ENCODE data around the gene KIAA1755. TPM values are rescaled to one million over a fixed set of nuclear protein-coding genes. Genes with fewer than 3 reads are reported as not detected.

The KIAA1755 gene
- total RNA-seq, 1 donor from 2014 or later: not detected

- Histone ChIP-seq H3K36me3 (ENCODE audit: control insufficient read depth, insufficient read depth, low read length) (no peaks in the 10 kb centered on the region), H3K27me3 (ENCODE audit: control insufficient read depth, insufficient read depth, low read length) (no peaks in the 10 kb centered on the region), H3K4me3 (ENCODE audit: low read depth, low read length) (no peak overlapping the region)
- DNase-seq (ENCODE audit: low read depth) (peak; percentile 68), FAIRE-seq (peak; percentile 72)
- no peak for TF ChIP-seq CTCF (IDR thresholded peaks at IDR 0.05; ENCODE audit: insufficient read depth, low read length, severe bottlenecking)
Observed at GRCh38 chr20:38198238-38198861, 62.2 kb downstream of the KIAA1755 start.

DNA sequence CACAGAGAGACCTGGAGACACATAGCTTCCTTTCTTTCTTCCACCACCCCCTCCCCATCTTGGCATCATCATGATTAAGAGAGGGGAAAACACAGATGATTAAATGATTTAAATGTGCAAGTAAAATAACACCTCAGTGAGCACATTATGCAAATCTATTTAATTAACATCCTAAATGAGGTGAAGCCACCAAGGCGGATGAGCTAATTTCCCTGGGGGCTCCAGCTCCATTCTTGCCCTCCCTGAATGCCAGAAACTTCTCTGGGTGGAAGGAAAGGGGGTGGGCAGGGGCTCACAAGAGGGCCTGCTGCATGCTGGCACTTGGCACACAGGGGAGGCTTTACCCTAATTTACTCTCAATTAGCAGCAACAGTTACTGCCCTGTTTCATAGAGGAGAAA lies 62.9 kb downstream of the KIAA1755 start:
- FAIRE-seq (no peak), DNase-seq (ENCODE audit: low read depth) (no peak)
- no peaks in the 10 kb centered on the region for H3K27me3 ChIP-seq (ENCODE audit: control insufficient read depth, insufficient read depth, low read length)
- H3K36me3 ChIP-seq (ENCODE audit: control insufficient read depth, insufficient read depth, low read length): no peaks in the 10 kb centered on the region
- no peak for TF ChIP-seq CTCF (IDR thresholded peaks at IDR 0.05; ENCODE audit: insufficient read depth, low read length, severe bottlenecking)
- no peak overlapping the region for H3K4me3 ChIP-seq (ENCODE audit: low read depth, low read length)

- no peak for TF ChIP-seq CTCF (IDR thresholded peaks at IDR 0.05; ENCODE audit: insufficient read depth, low read length, severe bottlenecking)
- FAIRE-seq: no peak
- Histone ChIP-seq H3K4me3 (ENCODE audit: low read depth, low read length) (no peak overlapping the region), H3K36me3 (ENCODE audit: control insufficient read depth, insufficient read depth, low read length) (no peaks in the 10 kb centered on the region), H3K27me3 (ENCODE audit: control insufficient read depth, insufficient read depth, low read length) (no peaks in the 10 kb centered on the region)
- no peak for DNase-seq (ENCODE audit: low read depth)
Observed at GRCh38 chr20:38197217-38197616, 63.3 kb downstream of the KIAA1755 start.

DNA sequence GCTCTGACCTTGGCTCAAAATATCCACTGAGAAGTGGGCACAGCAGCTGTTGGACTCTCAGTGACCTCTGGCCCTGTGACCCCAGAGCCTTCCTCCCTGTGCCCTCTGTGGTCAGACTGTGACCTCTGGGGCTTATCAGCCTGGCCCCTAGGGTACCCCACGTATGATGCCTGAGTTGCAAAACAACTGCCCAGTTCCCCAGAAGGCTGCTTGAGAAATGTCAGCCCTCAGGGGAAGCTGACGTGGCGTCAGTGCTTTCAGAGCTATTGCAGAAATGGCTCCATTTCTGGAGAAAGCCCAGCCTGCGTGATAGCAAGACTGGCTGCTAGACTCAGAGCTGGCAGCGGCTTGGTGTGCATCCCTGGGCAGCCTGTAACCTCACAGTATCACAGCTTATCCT lies 63.9 kb downstream of the KIAA1755 start:
- DNase-seq (ENCODE audit: low read depth) (peak; percentile 48), FAIRE-seq (no peak)
- Histone ChIP-seq H3K4me3 (ENCODE audit: low read depth, low read length) (no peak overlapping the region), H3K27me3 (ENCODE audit: control insufficient read depth, insufficient read depth, low read length) (no peaks in the 10 kb centered on the region), H3K36me3 (ENCODE audit: control insufficient read depth, insufficient read depth, low read length) (no peaks in the 10 kb centered on the region)
- TF ChIP-seq CTCF (IDR thresholded peaks at IDR 0.05; ENCODE audit: insufficient read depth, low read length, severe bottlenecking): no peak

GRCh38 chr20:38196076-38196475 lies 64.5 kb downstream of the KIAA1755 start:
- FAIRE-seq: no peak
- no peaks in the 10 kb centered on the region for H3K27me3 ChIP-seq (ENCODE audit: control insufficient read depth, insufficient read depth, low read length)
- DNase-seq (ENCODE audit: low read depth): no peak
- TF ChIP-seq CTCF (IDR thresholded peaks at IDR 0.05; ENCODE audit: insufficient read depth, low read length, severe bottlenecking): no peak
- H3K4me3 ChIP-seq (ENCODE audit: low read depth, low read length): no peak overlapping the region
- H3K36me3 ChIP-seq (ENCODE audit: control insufficient read depth, insufficient read depth, low read length): no peaks in the 10 kb centered on the region

GRCh38 chr20:38195521-38195920 lies 65.0 kb downstream of the KIAA1755 start:
- Histone ChIP-seq H3K4me3 (ENCODE audit: low read depth, low read length) (no peak overlapping the region), H3K27me3 (ENCODE audit: control insufficient read depth, insufficient read depth, low read length) (no peaks in the 10 kb centered on the region), H3K36me3 (ENCODE audit: control insufficient read depth, insufficient read depth, low read length) (no peaks in the 10 kb centered on the region)
- DNase-seq (ENCODE audit: low read depth) (no peak), FAIRE-seq (no peak)
- no peak for TF ChIP-seq CTCF (IDR thresholded peaks at IDR 0.05; ENCODE audit: insufficient read depth, low read length, severe bottlenecking)

All from bronchial epithelial cell (primary cell).